Activated gamma-delta T cell treated with anti-CD3 and anti-CD28 coated beads, Interleukin-2, amount 50 U/mL, for 16 hours (primary cell): Measurements from ENCODE around the gene APOL3.
"Not testable (repeated sequence)": the region's sequence is repeated elsewhere in the genome, so short reads cannot be mapped to it uniquely, and the experiment has no call there.

Experiments
- DNase-seq: peaks from one replicate; pipeline ENCODE4 v3.0.0-alpha.2; 2020; ENCODE audit warnings: low read depth

The APOL3 gene, protein sequence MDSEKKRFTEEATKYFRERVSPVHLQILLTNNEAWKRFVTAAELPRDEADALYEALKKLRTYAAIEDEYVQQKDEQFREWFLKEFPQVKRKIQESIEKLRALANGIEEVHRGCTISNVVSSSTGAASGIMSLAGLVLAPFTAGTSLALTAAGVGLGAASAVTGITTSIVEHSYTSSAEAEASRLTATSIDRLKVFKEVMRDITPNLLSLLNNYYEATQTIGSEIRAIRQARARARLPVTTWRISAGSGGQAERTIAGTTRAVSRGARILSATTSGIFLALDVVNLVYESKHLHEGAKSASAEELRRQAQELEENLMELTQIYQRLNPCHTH

DNA sequence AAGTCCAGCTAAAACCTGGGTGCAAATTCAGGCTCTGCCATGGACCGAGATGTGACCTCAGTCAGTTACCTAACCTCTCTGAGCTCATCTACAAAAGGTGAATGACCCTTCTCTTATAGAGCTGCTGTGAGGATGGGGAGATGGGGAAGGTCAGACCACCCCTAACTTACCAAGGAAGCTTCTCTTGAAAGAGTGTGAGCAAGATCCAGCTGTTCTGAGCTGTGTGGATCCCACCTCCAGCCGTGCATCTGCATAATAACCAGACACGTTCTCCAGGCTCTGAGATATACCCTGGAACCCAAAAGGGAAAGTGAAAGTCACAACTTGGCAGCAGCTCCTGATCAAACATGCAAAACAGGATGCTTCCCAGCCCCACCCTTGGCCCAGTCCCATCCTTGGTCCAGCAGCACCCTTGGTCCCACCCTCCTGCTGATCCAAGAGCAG is at the start of gene APOL3:
TSS of gene APOL3 (minus strand) at position 257 of the 444 bp plus-strand sequence. CDS start 11,700 bp downstream, outside the sequence.
- DNase-seq = peak; percentile 25

- no peak for DNase-seq
Observed at GRCh38 chr22:36210224-36210623, 49.7 kb upstream of the APOL3 start.

DNA sequence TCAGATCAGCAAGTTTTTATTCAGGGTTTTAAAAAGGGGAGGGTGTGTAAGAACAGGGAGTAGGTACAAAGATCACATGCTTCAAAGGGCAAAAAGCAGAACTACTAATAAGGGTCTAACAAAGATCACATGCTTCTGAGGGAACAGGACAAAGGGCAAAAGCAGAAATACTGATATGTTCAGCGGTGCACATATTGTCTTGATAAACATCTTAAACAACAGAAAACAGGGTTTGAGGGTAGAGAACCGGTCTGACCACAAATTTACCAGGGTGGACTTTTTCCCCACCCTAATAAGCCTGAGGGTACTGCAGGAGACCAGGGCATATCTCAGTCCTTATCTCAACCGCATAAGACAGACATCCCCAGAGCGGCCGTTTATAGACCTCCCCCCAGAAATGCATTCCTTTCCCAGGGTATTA is 48.9 kb upstream of the APOL3 start:
- DNase-seq = not testable (repeated sequence)

GRCh38 chr22:36208914-36209313 is 48.4 kb upstream of the APOL3 start:
- DNase-seq = no peak

- no peak for DNase-seq
Observed at GRCh38 chr22:36208162-36208765, 47.7 kb upstream of the APOL3 start.

DNA sequence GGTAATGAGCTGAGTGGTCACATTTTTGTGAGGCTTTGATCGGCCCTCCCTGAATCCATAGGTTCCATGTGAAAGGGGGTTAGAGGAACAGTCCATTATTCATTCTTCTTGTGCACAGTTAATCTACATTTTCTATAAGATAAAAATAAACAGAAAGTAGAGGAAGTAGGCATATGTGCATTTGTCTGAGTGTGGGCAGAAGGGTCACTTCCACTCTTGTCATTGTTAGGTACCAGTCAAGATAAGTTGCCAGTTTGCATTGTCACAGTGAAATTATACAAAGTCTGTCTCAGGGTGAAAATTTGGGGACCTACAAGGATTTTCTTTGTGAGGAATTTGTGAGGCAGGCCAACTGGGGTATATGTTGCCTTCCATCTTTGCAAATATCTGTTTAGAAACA is 45.7 kb upstream of the APOL3 start:
- DNase-seq = no peak

DNA sequence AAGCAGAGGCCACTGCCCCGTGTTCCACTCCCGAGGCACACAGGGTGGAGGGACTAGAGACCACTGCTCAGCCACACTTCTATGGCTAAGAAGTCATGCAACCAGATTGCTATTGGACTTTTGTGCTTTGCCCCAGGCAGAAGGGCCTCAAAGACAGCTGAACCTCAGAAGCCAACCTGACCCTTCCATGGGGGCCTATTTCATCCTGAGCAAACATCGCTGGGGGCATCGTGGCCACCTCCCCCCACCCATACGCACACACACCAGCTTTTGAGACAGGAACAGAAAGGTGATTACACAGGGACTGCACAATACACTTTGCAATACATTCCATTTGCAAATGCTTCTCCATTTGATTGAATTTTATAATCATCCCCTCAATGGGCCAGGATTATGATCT is 45.0 kb upstream of the APOL3 start:
- DNase-seq = not testable (repeated sequence)

DNA sequence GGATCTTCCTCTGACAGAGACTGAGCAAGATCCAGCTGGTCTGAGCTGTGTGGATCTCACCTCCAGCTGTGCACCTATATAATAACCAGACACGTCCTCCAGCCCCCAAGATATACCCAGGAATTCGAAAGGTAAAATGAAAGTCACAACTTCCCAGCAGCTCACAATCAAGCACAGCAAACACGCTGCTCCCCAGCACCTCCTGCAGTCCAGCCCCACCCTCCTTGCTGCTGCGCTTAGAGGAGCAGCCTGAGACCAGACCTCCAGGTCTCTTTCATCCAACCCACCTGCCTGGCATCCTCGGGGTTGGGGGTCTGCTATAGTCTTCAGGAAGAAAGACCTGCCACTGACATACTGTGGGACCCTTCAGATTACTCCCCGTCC is 44.1 kb upstream of the APOL3 start:
- DNase-seq = no peak

- DNase-seq = no peak
Observed at GRCh38 chr22:36204001-36204631, 43.6 kb upstream of the APOL3 start.

- DNase-seq = not testable (repeated sequence)
Observed at GRCh38 chr22:36203441-36203840, 42.9 kb upstream of the APOL3 start.

DNA sequence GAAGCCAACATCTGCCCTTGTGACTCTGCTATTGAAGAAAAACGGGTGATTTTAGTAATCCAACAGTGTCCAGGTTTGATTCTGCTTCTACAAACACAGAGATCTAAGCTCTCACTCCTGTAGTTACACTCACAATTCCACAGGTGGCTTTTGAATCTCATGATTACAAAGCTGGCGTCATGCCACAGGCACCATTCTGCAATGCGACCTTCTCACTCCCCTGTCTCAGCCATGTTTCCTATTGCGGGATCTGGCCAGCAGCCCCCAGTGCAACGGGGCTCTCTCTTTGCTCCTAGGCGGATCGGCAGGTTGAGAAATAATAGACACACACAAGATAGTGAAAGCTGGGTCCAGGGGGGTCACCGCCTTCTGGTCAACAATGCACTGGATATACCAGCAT is 42.4 kb upstream of the APOL3 start:
- not testable (repeated sequence) for DNase-seq

DNA sequence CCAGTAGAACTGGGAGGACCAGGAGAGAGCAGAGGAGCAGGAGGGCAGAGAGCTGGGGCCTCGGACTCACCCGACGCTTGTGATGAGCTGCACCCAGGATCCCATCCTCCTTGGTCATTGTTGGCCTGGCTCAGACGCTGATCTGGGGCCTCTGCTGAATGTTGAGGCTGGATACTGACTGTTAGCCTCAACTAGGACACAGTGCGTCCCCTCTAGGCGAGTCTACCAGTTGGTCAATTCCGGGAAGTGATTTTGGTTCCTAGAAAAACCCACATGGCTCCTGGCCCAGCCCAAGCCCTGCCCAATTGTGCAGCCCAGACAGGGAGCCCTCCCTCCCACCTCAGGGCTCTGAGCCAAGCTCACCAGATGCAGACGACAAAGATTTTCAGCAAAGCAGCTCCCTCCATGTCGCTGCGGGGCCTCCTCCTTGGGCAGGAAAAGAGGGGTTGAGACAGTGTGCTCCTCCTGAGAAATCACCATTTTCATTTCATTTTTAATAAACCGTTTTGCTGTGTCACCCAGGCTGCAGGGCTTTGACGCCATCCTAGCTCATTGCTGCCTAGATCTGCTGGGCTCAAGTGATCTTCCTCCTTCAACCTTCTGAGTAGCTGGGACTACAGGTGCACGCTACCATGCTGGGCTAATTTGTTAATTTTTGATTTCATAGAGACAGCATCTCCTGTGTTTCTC is 41.2 kb upstream of the APOL3 start, which contains the start of gene APOL4:
TSS of gene APOL4 (minus strand) at position 180 of the 690 bp plus-strand sequence. CDS start at position 105, 75 bp downstream.
- DNase-seq = no peak

GRCh38 chr22:36201025-36201424 is 40.5 kb upstream of the APOL3 start:
- DNase-seq = not testable (repeated sequence)

- DNase-seq = no peak
Observed at GRCh38 chr22:36199001-36199551, 38.5 kb upstream of the APOL3 start.

DNA sequence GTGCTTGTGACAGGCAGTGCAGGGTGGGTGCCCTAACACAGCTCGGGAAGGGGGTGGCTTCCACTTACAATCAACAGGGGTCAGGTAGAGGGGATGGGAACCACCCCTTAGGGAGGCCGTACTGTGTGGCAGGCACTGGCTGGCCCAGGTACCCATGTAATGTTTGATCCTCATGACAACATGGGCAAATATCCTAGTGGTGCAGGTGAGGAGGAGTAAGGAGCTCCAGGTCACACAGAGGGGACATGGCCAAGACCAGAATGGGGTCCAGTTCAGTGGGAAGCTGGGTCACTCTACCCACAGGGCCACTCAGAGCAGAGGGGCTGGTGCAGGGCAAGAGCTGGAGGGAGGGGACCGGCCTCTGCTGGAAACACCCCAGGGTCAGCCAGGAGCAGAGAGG is 38.0 kb upstream of the APOL3 start:
- DNase-seq = no peak

GRCh38 chr22:36197514-36198146 is 37.1 kb upstream of the APOL3 start:
- DNase-seq = no peak

- DNase-seq = no peak
Observed at GRCh38 chr22:36197065-36197440, 36.5 kb upstream of the APOL3 start.

GRCh38 chr22:36196254-36197064 is 35.9 kb upstream of the APOL3 start:
- no peak for DNase-seq

DNA sequence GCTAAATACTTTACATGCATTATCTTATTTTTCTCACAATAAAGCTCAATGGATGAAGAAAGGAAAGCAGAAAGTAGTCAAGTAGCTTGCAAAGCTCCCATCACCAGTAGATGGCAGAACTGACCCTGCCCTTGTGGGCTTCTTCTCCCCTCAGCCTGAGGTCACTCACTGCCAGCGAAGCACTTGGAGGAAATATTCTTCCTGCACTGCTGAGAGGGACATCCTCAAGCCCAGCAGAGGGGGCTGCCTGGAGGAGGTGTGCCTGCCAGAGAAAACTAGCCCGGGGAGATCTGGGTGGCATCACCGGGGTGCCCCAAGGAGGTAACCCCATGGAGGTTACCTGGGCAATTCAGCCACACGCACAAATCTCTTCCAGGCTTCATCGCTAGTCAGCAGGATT is 34.4 kb upstream of the APOL3 start:
- DNase-seq = peak; percentile 15

DNA sequence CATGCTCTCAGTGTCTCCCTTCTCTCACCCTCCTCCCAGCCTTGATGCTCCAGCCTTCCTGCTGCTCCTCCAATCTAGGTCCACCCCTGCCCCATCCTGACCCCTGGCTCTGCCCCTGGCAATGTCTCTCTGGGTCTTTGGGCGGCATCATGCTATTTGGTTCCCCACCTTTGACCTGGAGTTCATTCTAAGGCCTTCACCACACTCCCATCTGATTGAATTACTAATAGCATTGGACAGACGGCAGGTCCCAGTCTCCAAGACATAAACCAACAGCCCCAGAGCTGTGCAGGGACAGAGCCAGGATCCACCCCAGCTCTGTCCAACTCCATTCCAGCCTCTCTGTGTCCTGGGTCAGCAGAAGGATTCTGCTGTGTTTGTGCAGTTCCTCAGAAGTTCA is 33.8 kb upstream of the APOL3 start:
- no peak for DNase-seq

DNA sequence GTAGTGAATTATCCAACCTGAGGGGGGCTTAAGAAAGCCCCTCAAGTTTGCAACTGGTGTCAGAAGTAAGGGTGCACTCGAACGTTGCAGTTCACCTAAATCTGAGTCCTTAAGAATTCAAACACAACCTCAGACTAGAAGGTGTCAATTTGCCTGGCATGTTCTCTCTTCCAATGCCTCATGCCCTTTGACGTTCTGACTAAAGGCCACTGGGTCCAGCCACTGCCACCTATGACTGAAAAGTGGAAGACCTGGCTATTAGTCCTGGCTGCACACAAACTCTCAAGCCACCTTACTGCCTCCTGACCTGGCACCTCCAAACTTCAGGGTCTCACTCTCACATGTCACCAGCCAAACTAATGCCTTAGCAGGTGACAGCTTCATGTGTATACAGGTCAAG is 33.0 kb upstream of the APOL3 start:
- no peak for DNase-seq
